Fibroblast of peridontal ligament (primary cell): Measurements from ENCODE around the gene PSME1.

Source experiments
- DNase-seq: peaks from one replicate; pipeline ENCODE4 v3.0.0-alpha.2; 2010; ENCODE audit errors: extremely low read depth

The PSME1 gene

DNA sequence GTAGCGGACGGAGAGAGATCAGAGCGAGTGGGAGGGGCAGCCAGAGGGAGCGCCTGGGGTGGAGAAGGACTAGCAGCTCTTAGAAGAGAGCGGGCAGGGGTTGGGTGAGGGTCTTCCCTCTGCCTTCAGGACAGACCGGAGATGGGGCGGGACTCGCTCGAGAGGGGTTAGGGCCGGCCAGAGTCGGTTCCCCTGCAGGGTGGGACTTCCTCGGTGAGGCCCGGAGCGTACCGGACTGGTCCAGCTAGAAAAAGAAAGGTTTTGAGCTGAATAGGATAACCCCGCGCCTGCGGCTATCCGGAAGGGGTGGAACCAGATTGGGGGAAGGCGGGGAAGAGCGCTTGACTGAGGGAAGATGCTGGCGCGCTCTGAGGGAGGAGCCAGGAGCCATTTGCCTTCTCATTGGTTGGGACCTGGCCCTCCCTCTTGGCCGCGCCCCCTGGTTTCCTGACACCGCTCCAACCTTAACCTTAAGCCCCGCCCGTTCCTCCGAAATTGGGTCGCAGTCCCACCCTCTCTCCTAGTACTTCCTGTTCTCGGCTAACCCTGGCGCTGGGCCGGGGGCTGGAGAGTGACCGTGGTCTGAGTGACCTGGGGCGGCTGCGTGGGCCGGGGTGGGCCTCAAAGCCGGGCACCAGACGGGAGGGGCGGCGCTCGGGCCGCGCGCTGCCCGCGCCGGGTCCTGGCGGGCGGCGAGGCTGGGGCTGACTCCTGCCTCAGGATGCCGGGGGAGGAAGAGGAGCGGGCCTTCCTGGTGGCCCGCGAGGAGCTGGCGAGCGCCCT, 11.2 kb downstream of the PSME1 start, which contains the start of gene RNF31:
Gene RNF31 (plus strand): TSS at position 521 of the 783 bp plus-strand sequence. CDS start 201 bp downstream, at position 722.
- peak; percentile 97 for DNase-seq

DNA sequence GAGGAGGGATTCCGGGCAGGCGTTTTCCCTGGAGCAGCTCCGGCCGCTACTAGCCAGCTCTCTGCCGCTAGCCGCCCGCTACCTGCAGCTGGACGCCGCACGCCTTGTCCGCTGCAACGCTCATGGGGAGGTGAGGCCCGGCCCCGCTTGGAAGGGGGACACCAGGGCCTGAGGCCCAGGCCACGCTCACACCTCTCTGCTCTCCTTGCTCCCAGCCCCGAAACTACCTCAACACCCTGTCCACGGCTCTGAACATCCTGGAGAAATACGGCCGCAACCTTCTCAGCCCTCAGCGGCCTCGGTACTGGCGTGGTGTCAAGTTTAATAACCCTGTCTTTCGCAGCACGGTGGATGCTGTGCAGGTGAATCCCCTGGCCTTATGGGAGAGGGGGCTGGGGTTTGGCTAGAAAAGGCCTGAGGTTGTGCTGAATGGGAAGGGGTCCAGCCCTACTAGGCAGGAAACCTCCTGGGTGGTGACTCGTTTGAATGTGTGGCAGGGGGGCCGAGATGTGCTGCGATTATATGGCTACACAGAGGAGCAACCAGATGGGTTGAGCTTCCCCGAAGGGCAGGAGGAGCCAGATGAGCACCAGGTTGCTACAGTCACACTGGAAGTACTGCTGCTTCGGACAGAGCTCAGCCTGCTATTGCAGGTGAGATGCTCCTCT, 11.9 kb downstream of the PSME1 start:
- no peak for DNase-seq

DNA sequence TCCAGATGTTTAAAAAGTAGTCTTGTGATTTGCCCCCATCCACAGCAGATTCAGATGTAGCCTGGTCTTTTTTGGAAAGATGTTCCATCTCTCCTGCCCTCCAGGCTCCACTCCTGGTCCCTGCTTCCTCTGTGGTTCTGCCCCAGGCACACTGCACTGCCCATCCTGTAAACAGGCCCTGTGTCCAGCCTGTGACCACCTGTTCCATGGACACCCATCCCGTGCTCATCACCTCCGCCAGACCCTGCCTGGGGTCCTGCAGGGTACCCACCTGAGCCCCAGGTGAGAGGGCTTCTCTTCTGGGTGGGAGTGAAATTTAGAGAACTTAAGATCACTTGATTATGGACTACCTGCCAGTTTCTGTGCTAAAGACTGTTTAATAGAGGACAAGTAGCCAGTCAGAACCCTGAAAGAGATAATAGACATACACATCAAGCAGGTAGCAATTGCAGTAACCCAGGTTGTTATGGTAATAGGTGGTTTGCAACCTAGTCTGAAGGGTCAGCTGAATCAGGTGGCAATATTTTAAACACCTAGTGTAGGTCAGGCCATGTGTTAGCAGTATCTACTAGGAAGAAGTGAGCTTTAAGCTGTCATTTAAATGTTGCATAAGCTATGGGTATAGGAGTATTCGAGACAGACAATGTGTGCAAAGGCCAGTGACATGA, 13.4 kb downstream of the PSME1 start:
- DNase-seq, result no peak

DNA sequence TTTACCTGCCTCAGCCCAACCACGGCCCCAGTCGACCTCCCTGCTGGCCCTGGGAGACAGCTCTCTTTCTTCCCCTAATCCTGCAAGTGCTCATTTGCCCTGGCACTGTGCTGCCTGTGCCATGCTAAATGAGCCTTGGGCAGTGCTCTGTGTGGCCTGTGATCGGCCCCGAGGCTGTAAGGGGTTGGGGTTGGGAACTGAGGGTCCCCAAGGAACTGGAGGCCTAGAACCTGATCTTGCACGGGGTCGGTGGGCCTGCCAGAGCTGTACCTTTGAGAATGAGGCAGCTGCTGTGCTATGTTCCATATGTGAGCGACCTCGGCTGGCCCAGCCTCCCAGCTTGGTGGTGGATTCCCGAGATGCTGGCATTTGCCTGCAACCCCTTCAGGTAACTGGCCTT, 14.1 kb downstream of the PSME1 start:
- DNase-seq, result no peak

DNA sequence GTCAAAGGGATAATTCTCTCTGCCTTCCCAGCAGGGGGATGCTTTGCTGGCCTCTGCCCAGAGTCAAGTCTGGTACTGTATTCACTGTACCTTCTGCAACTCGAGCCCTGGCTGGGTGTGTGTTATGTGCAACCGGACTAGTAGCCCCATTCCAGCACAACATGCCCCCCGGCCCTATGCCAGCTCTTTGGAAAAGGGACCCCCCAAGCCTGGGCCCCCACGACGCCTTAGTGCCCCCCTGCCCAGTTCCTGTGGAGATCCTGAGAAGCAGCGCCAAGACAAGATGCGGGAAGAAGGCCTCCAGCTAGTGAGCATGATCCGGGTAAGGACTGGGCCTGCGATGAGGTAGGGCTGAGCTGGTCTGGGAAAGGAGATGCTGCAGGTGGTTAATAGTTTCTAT, 14.6 kb downstream of the PSME1 start:
- no peak for DNase-seq

DNA sequence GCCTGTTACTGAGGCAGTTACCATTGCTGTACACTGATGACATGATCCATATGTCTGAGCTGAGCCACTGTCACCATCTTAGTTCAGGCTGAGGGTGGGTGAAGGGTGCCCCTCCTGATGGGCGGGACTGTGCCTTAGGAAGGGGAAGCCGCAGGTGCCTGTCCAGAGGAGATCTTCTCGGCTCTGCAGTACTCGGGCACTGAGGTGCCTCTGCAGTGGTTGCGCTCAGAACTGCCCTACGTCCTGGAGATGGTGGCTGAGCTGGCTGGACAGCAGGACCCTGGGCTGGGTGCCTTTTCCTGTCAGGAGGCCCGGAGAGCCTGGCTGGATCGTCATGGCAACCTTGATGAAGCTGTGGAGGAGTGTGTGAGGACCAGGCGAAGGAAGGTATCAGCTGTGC, 15.0 kb downstream of the PSME1 start:
- DNase-seq, result no peak

DNA sequence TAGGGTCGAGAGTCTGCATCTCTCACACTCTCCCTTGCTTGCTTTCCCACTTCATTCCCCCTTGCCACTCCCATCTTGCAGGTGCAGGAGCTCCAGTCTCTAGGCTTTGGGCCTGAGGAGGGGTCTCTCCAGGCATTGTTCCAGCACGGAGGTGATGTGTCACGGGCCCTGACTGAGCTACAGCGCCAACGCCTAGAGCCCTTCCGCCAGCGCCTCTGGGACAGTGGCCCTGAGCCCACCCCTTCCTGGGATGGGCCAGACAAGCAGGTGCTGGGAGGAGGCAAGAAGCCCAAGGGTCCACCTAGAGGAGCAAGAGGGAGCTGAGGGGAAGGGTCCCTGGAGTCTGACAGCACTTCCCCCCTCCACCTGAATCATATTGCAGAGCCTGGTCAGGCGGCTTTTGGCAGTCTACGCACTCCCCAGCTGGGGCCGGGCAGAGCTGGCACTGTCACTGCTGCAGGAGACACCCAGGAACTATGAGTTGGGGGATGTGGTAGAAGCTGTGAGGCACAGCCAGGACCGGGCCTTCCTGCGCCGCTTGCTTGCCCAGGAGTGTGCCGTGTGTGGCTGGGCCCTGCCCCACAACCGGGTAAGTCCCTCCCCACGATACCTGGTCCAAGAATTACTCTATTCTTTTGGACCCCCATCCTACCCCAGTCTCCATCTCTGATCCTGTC, 15.5 kb downstream of the PSME1 start:
- DNase-seq, result no peak

DNA sequence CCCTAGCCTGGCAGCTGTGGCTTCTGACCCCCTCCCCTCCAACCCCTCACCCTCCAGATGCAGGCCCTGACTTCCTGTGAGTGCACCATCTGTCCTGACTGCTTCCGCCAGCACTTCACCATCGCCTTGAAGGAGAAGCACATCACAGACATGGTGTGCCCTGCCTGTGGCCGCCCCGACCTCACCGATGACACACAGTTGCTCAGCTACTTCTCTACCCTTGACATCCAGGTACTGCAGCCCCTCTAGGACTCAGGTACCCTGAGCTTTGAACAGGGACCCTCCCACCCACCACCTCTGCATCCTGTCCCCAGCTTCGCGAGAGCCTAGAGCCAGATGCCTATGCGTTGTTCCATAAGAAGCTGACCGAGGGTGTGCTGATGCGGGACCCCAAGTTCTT, 19.1 kb downstream of the PSME1 start:
- no peak for DNase-seq

DNA sequence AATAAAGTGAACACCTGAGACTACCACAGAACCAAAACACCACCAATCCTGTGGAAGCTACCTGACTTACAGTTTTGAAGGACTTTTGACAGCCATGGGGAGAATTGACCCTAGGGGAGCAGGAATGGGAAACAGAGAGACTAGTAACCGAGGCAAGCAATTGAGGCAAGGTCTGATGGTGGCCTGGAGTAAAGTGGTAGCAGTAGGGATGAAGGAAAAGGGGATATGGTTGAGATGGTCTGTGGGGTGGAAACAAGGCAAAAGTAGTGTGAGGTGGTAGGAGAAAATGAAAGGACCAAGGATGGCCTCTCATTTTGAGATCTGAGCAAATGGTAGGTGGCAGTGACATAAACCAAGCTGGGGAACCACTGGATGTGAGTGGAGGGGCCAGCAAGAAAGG, 20.8 kb downstream of the PSME1 start:
- no peak for DNase-seq

DNA sequence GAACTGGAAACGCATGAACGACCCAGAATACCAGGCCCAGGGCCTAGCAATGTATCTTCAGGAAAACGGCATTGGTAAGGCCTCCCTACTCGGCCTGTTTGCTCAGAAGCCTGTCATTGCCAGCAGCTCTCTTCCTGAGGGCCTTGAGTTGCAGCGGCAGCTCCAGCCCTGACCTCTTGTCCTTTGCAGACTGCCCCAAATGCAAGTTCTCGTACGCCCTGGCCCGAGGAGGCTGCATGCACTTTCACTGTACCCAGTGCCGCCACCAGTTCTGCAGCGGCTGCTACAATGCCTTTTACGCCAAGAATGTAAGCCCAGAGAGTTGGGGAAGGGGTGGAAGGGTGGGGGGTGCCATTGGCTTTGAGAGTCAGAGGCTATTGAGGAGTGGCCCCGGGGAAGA, 21.3 kb downstream of the PSME1 start:
- DNase-seq, result no peak

DNA sequence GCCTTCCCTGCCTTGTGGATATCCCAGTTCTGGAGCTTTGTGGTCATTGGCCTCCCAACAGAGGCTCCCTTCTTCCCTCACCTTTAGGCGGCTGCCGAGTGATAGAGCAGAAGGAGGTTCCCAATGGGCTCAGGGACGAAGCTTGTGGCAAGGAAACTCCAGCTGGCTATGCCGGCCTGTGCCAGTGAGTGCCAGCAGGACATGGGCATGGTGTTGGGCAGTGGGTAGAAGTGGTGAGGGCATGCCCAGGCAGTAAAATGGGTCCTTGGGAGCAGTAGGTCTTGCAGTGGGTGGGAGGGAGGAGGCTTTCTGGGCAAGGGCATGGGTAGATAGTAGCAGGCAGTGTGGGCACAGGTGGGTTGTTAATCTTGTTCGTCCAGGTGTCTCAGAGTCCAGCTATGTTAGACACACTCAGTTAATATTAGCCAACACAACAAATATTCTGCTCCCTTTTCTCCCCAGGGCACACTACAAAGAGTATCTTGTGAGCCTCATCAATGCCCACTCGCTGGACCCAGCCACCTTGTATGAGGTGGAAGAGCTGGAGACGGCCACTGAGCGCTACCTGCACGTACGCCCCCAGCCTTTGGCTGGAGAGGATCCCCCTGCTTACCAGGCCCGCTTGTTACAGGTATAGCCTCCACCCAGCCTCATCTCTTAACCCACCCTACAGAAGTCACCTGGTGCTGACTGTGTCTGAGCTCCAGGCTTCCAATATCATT, 23.9 kb downstream of the PSME1 start:
- no peak for DNase-seq

DNA sequence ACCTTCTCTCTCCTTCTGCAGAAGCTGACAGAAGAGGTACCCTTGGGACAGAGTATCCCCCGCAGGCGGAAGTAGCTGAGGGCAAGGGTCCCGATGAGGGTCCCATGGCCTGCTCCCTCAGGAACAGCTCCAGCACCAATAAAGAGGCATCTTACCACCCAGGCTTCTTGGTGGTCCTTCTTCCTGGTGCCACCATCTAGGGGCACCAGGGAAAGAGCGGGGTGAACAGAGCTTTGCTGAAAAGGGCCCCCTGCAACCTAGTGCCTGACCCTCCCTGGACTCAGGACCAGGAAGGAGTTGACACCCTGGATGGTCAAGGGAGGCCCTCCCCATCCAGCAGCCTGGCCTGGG, 24.5 kb downstream of the PSME1 start:
- no peak for DNase-seq

DNA sequence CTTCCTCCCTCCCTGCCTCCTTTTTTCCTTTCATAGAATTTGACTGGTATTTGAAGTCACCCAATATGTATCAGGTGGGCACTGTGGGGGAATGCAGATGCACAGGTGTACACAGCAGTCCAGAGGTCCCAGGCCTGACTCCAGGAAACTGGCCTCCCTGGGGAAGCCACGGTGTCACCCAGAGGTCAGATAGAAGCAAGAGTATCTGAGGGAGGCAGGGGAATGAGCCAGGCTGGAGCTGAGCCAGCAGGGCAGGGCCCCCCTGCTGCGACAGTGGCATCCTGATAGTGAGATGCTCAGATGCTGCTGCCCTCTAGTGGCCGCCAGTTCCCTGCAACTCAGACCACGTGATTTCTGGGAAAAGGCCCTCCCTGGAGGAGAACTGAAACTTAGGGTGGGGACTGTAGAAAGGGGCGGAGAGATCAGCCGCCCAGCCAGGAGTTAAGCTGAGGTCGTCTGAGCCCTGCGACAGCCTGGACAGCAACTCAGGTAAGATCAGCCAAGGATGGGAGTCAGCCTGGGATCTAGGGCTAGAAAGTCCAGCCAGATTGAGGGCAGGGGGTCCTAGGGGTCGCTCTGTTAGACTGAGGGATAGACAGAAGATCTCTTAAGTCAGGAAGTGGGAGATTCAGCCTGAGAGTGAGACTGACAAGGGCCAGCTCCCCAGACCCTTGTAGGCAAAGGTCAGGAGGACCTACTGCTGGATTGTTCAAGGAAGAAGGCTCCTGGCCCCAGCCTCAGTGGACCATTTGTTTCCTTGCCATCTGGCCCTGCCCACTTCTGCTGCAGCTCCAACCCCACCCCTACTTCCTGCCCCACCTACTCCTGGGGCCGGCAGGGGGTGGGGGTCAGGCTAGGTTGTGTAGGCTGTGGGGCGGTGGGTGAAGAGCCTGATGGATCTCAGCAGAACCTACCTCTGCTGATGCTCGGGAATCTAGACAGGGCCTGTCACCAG, 25.1 kb downstream of the PSME1 start, which contains the start of gene IRF9:
Gene IRF9 (plus strand): TSS at position 416 of the 955 bp plus-strand sequence. CDS start 880 bp downstream, outside the sequence.
- peak; percentile 97 for DNase-seq

DNA sequence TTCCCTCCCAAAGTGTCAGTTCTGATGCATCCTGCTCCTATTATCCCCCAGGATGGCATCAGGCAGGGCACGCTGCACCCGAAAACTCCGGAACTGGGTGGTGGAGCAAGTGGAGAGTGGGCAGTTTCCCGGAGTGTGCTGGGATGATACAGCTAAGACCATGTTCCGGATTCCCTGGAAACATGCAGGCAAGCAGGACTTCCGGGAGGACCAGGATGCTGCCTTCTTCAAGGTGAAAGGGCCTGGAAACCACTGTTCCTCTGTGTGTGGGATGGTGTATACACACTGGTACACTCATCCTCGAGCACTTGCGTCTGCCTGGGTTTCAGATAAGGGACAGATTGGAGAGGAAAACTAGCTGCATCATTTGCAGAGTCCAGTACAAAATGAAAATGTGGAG, 26.1 kb downstream of the PSME1 start:
- peak; percentile 16 for DNase-seq

DNA sequence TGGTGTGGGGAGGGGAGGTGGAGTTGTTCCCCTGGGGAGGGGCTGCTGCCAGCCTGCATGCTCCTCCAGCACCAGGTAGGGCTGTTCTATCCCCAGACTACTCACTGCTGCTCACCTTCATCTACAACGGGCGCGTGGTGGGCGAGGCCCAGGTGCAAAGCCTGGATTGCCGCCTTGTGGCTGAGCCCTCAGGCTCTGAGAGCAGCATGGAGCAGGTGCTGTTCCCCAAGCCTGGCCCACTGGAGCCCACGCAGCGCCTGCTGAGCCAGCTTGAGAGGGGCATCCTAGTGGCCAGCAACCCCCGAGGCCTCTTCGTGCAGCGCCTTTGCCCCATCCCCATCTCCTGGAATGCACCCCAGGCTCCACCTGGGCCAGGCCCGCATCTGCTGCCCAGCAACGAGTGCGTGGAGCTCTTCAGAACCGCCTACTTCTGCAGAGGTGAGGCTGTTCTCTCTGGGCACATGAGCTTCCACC, 28.6 kb downstream of the PSME1 start:
- no peak for DNase-seq

DNA sequence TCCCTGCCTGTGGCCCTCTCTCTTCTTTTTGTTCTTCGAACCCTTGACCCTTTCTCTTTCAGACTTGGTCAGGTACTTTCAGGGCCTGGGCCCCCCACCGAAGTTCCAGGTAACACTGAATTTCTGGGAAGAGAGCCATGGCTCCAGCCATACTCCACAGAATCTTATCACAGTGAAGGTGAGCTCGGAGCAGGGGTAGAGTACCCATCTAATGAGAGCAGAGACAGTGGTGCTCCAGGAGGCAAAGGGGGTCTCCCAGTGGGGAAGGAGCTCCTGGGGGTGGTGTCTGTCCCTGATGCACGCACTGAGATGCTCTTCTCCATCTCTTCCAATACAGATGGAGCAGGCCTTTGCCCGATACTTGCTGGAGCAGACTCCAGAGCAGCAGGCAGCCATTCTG, 29.8 kb downstream of the PSME1 start:
- DNase-seq, result no peak

DNA sequence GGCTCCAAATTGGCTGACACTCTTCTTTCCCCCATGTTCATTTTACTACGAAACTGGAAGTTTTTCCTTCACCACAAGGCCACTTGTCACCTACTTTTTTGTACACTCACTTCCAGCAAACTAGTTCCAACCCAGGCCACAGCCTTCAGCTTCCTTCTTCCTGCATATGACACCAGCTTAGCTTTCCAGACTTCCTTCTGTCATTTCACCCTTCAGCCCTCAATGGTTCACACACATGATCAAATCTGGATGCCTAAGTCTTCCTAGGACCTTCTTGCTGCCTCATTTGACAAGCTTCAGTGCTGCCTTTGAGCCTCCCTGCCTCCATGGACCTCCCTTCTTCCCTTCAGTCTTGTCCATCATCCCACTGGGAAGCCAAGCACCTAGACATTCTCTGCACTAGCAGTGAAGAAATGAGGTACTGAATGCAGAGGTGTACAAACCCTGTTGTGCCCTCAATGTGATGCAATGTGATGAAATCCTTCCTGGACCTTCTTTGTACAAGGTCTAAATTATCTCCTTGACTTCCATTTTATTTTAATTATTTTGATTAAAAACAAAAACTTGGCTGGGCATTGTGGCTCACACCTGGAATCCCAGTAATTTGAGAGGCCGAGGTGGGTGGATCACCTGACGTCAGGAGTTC, 31.6 kb downstream of the PSME1 start:
- DNase-seq, result no peak

DNA sequence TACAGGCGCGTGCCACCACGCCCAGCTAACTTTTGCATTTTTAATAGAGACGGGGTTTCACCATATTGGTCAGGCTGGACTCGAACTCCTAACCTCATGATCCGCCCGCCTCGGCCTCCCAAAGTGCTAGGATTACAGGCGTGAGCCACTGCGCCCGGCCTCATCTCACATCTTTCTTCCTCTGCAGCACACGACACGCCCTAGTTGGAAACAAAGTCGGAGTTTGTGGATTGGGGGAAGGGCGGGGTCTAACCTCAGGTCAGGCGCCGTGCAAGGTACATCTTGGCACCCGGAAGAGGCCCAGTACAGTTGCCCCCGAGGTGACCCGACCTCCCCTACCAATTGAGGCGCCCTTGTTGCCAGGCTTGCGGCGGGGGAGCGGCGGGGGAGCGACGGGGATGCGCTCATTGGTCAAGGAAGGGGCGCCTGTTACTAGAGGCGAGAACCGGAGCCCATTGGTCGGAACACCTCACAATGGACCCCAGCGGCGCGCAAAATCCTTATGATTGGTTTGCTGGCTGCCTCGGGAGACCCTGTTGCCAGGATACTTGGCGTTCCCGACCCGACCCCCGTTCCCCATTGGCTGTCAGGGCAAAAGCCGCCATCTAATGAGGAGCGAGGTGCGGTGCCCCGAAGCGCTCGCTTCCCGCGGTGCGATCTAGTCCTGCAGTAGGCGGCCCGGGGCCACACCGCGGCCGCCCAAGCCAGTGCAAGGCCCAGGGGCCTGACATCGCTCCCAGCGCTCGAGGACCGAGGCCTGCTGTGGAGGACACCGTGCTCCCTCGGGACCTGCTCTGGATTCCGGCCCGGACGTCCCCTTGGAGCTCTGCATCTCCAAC, 35.6 kb downstream of the PSME1 start, which contains the start of gene REC8:
Gene REC8 (plus strand): TSS at position 659 of the 839 bp plus-strand sequence. CDS start 473 bp downstream, outside the sequence.
- DNase-seq, result no peak
